Renal pelvis (tissue), 12 donors: ENCODE data around the gene PSIP1. TPM values are rescaled to one million over a fixed set of nuclear protein-coding genes. Genes with fewer than 3 reads are reported as not detected.
"Not testable (repeated sequence)": the region's sequence is repeated elsewhere in the genome, so short reads cannot be mapped to it uniquely, and the experiment has no call there.

Experiments
- DNase-seq: peaks from one replicate; pipeline ENCODE4 v3.0.0-alpha.2; 2013
- long read RNA-seq, 16 experiments: transcript quantifications; one replicate each; lab custom pipeline, GENCODE V29; 2026
- polyA plus RNA-seq, 3 donors: library from polyadenylated mRNA; unstranded; fragments of 120-200 nt; gene quantifications; one replicate each; pipeline ENCODE4 v1.2.1, GENCODE V29; 2013; ENCODE audit not compliant: insufficient read length in 3 of 3

The PSIP1 gene
- polyA plus RNA-seq = 100 to 1,000 TPM; 180 to 190 (median 186) TPM
- long read RNA-seq, donor 1, partial matches to known transcripts = 17 of 22 reads
- long read RNA-seq, donor 1, other reads (novel, unspliced or antisense) = 0 of 22 reads
- long read RNA-seq, donor 2, transcript PSIP1-203 (16 exons, 3,391 nt) = major isoform, 7 of 27 reads
- long read RNA-seq, donor 2, partial matches to known transcripts = 10 of 27 reads
- long read RNA-seq, donor 2, other reads (novel, unspliced or antisense) = 0 of 27 reads
- long read RNA-seq, donor 3, partial matches to known transcripts = 38 of 53 reads
- long read RNA-seq, donor 3, other reads (novel, unspliced or antisense) = 5 of 53 reads
- long read RNA-seq, donor 4, partial matches to known transcripts = 0 of 12 reads
- long read RNA-seq, donor 4, other reads (novel, unspliced or antisense) = 5 of 12 reads
- long read RNA-seq, donor 5, partial matches to known transcripts = 6 of 10 reads
- long read RNA-seq, donor 5, other reads (novel, unspliced or antisense) = 0 of 10 reads
- long read RNA-seq, donor 6, partial matches to known transcripts = 7 of 17 reads
- long read RNA-seq, donor 6, other reads (novel, unspliced or antisense) = 0 of 17 reads
- long read RNA-seq, donor 7, partial matches to known transcripts = 26 of 30 reads
- long read RNA-seq, donor 7, other reads (novel, unspliced or antisense) = 0 of 30 reads
- long read RNA-seq, donor 8, partial matches to known transcripts = 12 of 18 reads
- long read RNA-seq, donor 8, other reads (novel, unspliced or antisense) = 0 of 18 reads
- long read RNA-seq, donor 9, transcript PSIP1-204 (16 exons, 3,364 nt) = major isoform, 6 of 40 reads
- long read RNA-seq, donor 9, partial matches to known transcripts = 27 of 40 reads
- long read RNA-seq, donor 9, other reads (novel, unspliced or antisense) = 0 of 40 reads
- long read RNA-seq, donor 10, partial matches to known transcripts = 15 of 21 reads
- long read RNA-seq, donor 10, other reads (novel, unspliced or antisense) = 0 of 21 reads
- long read RNA-seq, donor 11, partial matches to known transcripts = 42 of 53 reads
- long read RNA-seq, donor 11, other reads (novel, unspliced or antisense) = 0 of 53 reads
- long read RNA-seq, donor 12, transcript PSIP1-204 (16 exons, 3,364 nt) = major isoform, 10 of 40 reads
- long read RNA-seq, donor 12, partial matches to known transcripts = 27 of 40 reads
- long read RNA-seq, donor 12, other reads (novel, unspliced or antisense) = 0 of 40 reads
- long read RNA-seq, donor 13, partial matches to known transcripts = 8 of 13 reads
- long read RNA-seq, donor 13, other reads (novel, unspliced or antisense) = 0 of 13 reads
- long read RNA-seq, donor 14 = 0 reads
- long read RNA-seq, donor 15, partial matches to known transcripts = 14 of 23 reads
- long read RNA-seq, donor 15, other reads (novel, unspliced or antisense) = 0 of 23 reads
- long read RNA-seq, donor 16, partial matches to known transcripts = 40 of 46 reads
- long read RNA-seq, donor 16, other reads (novel, unspliced or antisense) = 0 of 46 reads

- DNase-seq = peak; percentile 86
These were observed at the start of gene PSIP1 for GRCh38 chr9:15510789-15511575. Gene PSIP1, minus strand, starts transcription at chr9:15510970. Its CDS starts 782 bp downstream, at chr9:15510188.

- no peak for DNase-seq
These were observed 42.7 kb upstream of the PSIP1 start for GRCh38 chr9:15553528-15553898.

GRCh38 chr9:15552636-15553527, 42.1 kb upstream of the PSIP1 start, which contains the start of gene CCDC171:
Gene CCDC171, plus strand, starts transcription at chr9:15553043. Its CDS starts 11,046 bp downstream, at chr9:15564089.
- DNase-seq = peak; percentile 97

- DNase-seq = no peak
These were observed 38.8 kb upstream of the PSIP1 start for GRCh38 chr9:15549611-15550010.

GRCh38 chr9:15543047-15543813, 32.5 kb upstream of the PSIP1 start:
- no peak for DNase-seq

- DNase-seq = no peak
These were observed 31.9 kb upstream of the PSIP1 start for GRCh38 chr9:15542624-15543023.

- peak; percentile 40 for DNase-seq
These were observed 31.1 kb upstream of the PSIP1 start for GRCh38 chr9:15541872-15542271.

GRCh38 chr9:15531380-15531779, 20.6 kb upstream of the PSIP1 start:
- DNase-seq = no peak

GRCh38 chr9:15529566-15530324, 19.0 kb upstream of the PSIP1 start:
- no peak for DNase-seq

- not testable (repeated sequence) for DNase-seq
These were observed 16.3 kb upstream of the PSIP1 start for GRCh38 chr9:15527035-15527434.

- DNase-seq = no peak
These were observed 15.2 kb upstream of the PSIP1 start for GRCh38 chr9:15525958-15526357.

- DNase-seq = no peak
These were observed 14.2 kb upstream of the PSIP1 start for GRCh38 chr9:15524845-15525455.

- no peak for DNase-seq
These were observed 11.5 kb upstream of the PSIP1 start for GRCh38 chr9:15522130-15522755.

- no peak for DNase-seq
These were observed 10.5 kb upstream of the PSIP1 start for GRCh38 chr9:15521254-15521653.

- no peak for DNase-seq
These were observed 9.1 kb upstream of the PSIP1 start for GRCh38 chr9:15519831-15520230.

- DNase-seq = no peak
These were observed 2.6 kb upstream of the PSIP1 start for GRCh38 chr9:15513335-15513734.

- no peak for DNase-seq
These were observed 2.1 kb upstream of the PSIP1 start for GRCh38 chr9:15512889-15513288.
